Activated naive CD8-positive, alpha-beta T cell (primary cell): Measurements from ENCODE around the gene COMMD6.

Experiments
- H3K27ac Mint-ChIP-seq: one replicate; pipeline ENCODE4 v1.8.0; 2021; ENCODE audit warnings: mixed read lengths
- H3K27me3 Mint-ChIP-seq: one replicate; pipeline ENCODE4 v1.8.0; 2021; ENCODE audit warnings: mixed read lengths
- H3K36me3 Mint-ChIP-seq: one replicate; pipeline ENCODE4 v1.8.0; 2021; ENCODE audit warnings: mixed read lengths
- H3K4me1 Mint-ChIP-seq: one replicate; pipeline ENCODE4 v1.8.0; 2021; ENCODE audit warnings: low read depth, mixed read lengths
- H3K4me3 Mint-ChIP-seq: one replicate; pipeline ENCODE4 v1.8.0; 2021; ENCODE audit warnings: mild to moderate bottlenecking, mixed read lengths
- H3K9me3 Mint-ChIP-seq: one replicate; pipeline ENCODE4 v1.8.0; 2021; ENCODE audit warnings: low read depth, mixed read lengths

Gene COMMD6

DNA sequence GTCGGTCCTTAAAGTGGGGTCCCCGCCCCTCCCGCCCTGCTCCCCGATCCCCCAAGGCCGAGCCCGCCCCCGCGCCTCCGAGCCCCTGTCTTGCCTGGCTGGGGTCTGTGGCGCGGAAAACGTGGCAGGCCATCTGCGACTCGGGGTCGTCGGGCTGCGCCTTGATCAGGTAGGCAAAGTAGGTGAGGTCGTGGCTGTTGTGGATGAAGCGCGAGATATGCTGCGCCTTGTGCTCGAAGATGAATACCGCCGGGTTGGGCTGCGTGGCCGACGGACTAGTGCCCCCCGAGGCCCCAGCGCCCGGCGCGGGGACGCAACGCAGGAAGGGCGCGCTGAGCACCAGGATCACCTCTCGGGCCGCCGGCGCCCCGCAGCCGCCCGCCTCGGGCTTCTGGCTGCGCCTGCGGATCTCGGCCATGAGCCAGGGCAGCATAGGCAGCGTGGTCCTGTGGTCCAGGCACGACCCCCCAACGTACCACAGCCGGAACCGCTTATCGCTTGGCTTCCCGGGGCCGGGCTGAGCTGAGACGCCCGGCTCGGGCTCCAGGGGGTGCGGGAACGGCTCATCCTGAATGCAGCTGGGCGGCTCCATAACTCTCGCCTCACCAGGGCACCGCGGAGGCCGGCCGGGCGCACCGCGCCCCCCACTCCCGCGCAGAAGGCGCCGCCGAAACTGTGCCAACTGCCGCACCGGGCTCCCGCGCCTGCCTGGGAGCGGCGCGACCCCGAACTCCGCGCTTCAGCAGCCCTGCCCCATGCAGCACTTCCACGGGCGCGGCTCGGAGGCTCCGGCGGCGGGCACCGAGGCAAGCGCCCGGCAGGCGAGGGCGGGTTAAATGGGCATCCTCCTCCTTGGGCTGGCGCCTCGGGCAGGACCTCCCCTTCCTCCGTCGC, 56.2 kb downstream of the COMMD6 start:
- peaks cover 34% of the 10 kb centered on the region for H3K27me3 Mint-ChIP-seq
- peaks cover 13% of the 10 kb centered on the region for H3K4me1 Mint-ChIP-seq
- peak overlapping the region; percentile 87 for H3K4me3 Mint-ChIP-seq
- no peaks in the 10 kb centered on the region for H3K36me3 Mint-ChIP-seq
- H3K9me3 Mint-ChIP-seq: no peaks in the 10 kb centered on the region
- H3K27ac Mint-ChIP-seq: no peak overlapping the region

DNA sequence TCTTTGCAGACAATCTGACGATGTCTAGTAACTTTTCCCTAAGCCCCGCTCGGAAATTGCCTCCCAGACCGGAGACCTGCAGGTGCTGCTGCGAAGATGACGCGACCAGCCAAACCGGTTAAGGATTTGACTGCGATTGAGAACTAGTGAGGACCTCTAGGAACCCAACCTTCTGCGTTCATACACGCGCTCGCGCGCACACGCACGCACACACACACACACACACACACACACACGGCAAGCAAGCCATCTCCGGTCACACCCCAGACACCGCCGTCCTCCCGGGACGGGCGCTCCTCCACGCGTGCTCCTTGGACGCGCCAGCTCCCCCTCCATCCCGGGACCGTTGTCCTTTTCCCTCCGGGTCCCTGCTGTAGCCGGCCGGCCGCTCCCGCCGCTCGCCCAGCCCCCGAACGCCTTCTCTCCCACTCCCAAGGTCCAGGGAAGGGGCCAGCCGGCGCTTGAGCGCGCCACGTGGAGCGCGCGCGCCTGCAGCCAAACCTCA, 56.9 kb downstream of the COMMD6 start:
- Mint-ChIP-seq H3K4me3 (peak overlapping the region; percentile 87), H3K4me1 (peaks cover 13% of the 10 kb centered on the region), H3K9me3 (no peaks in the 10 kb centered on the region), H3K36me3 (no peaks in the 10 kb centered on the region), H3K27me3 (peaks cover 29% of the 10 kb centered on the region), H3K27ac (no peak overlapping the region)

DNA sequence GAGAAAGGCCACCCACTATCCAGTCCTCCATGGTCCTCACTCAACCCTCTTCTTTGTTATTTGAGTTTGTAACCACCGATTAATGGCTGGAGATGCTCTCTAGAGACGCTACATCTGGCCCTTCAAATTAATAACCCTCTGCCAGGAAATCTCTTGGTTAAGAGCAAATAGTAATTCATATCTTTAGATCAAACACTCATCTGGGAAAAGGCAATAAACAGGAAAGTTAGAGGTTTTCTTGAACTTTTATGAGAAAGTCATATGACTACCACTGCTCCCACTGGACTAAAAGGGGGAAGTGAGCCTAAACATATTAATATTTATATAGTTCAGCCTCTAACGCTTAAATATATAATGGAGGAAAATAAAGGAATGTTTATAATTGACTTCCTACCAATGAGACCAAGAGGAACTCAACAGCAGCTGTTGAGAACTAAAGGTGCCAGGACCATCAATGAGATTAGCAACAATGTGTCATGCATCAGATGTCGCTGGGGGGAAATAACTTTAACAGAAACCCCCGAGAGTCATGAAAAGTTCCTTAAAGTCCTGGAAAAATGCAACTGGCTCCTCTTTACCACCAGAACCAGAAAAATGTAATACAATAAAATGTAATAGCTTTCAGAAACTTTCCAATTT, 58.4 kb downstream of the COMMD6 start:
- Mint-ChIP-seq H3K27me3 (peaks cover 21% of the 10 kb centered on the region), H3K9me3 (no peaks in the 10 kb centered on the region), H3K4me3 (no peak overlapping the region), H3K4me1 (peaks cover 11% of the 10 kb centered on the region), H3K36me3 (no peaks in the 10 kb centered on the region), H3K27ac (no peak overlapping the region)

DNA sequence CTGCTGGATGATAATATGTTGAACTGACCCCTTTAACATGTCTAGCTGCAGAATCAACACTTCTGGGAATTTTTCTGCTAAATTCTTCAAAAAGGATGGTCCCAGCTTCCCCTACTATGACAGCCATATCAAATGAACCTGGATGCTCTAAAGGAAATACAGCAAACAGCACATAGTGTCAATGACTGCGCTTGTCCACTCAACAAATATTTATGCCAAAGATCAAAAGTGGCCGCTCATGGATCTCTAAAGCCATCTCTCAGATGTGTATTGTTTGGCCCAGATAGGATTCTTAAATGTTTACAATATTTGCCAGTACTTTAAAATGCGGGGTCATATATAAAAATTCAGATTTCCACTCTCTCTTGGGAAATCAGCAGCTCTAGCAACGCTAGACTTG, 59.0 kb downstream of the COMMD6 start:
- no peak overlapping the region for H3K27ac Mint-ChIP-seq
- no peak overlapping the region for H3K4me3 Mint-ChIP-seq
- H3K4me1 Mint-ChIP-seq: peaks cover 11% of the 10 kb centered on the region
- no peaks in the 10 kb centered on the region for H3K9me3 Mint-ChIP-seq
- no peaks in the 10 kb centered on the region for H3K36me3 Mint-ChIP-seq
- H3K27me3 Mint-ChIP-seq: peaks cover 18% of the 10 kb centered on the region
